PFSK-1 (cell line): Measurements from ENCODE around the gene DHX35.

Source experiments
- FOXP2 ChIP-seq: optimal IDR thresholded peaks from 2 replicates; pipeline ENCODE3; 2011; ENCODE audit warnings: borderline replicate concordance, control low read depth, inconsistent platforms; ENCODE audit not compliant: insufficient read depth; ENCODE audit errors: extremely low read length, extremely low read depth
- POLR2AphosphoS5 ChIP-seq: IDR thresholded peaks from 2 replicates; pipeline ENCODE4 v1.6.1; 2012; ENCODE audit warnings: low read depth, mild to moderate bottlenecking, control low read depth, low read length, moderate library complexity
- REST ChIP-seq, 2 experiments: IDR thresholded peaks; 2 replicates each; pipeline versions ENCODE4 v1.6.1 to v1.8.0; 2011 to 2012; ENCODE audit warnings: low read depth in 2 of 2, low read length in 2 of 2, control low read depth in 1 of 2, inconsistent platforms in 1 of 2, mild to moderate bottlenecking in 1 of 2, moderate library complexity in 1 of 2; ENCODE audit not compliant: insufficient read depth in 1 of 2
- SIN3A ChIP-seq: IDR thresholded peaks from 2 replicates; pipeline ENCODE4 v1.6.1; 2012; ENCODE audit warnings: mild to moderate bottlenecking, low read length, moderate library complexity, borderline replicate concordance; ENCODE audit not compliant: insufficient read depth
- TAF1 ChIP-seq: IDR thresholded peaks from 2 replicates; pipeline ENCODE4 v1.6.1; 2012; ENCODE audit warnings: low read length, control low read depth, borderline replicate concordance; ENCODE audit not compliant: insufficient read depth

- no peak for TF ChIP-seq REST (IDR thresholded peaks at IDR 0.05; ENCODE audit: insufficient read depth in 1 of 2, low read depth in 2 of 2, low read length in 2 of 2)
- TF ChIP-seq TAF1: no peak
- no peak for TF ChIP-seq POLR2AphosphoS5
- no peak for TF ChIP-seq SIN3A
- no peak for TF ChIP-seq FOXP2
Measured at GRCh38 chr20:38951611-38952010, 10.5 kb upstream of the DHX35 start.
